Measurements from ENCODE around the gene MRPL10.

The MRPL10 gene

DNA sequence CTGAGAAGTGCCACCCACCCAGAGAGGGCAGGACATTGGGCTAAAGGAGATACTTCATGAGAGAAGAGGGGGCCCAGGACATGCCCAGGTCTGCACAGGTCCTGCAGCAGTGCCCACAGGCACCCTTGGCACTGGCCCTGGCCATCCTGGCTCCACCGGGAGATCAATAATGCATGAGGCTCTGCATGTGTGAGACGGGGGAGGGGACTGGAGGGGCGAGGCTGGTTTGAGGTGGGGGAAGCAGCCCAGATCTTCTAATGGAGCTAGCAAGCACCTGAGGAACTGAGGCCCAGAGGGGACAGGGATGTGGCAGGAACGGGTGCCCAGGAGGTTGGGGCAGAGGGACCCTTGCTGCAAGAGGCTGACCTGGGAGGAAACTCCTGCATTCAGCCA, 10.3 kb downstream of the MRPL10 start:
- no peak overlapping the region for H2BK5ac ChIP-seq (ENCODE audit: low read depth, low read length, poor library complexity, severe bottlenecking)
- peak overlapping the region; percentile 53 to 76 for H3K4ac ChIP-seq (ENCODE audit: low read depth in 1 of 2, low read length in 2 of 2)
- peak overlapping the region; percentile 83 for H4K91ac ChIP-seq (ENCODE audit: low read length)
- H3K4me2 ChIP-seq (ENCODE audit: low read length, poor library complexity, severe bottlenecking) = peak overlapping the region; percentile 93
- DNase-seq = no peak
- H3K18ac ChIP-seq (ENCODE audit: low read depth in 1 of 2, low read length in 2 of 2) = peak overlapping the region in 1 of 2 experiments; percentile 66
- H3K14ac ChIP-seq (ENCODE audit: low read length in 2 of 2) = peak overlapping the region in 1 of 2 experiments; percentile 93
- H3K23ac ChIP-seq (ENCODE audit: low read length in 2 of 2) = no peak overlapping the region
- 17% methylated on average over 4 of the region's 4 CpGs for WGBS
- H2BK12ac ChIP-seq (ENCODE audit: low read length in 2 of 2) = no peak overlapping the region
- peak overlapping the region; percentile 86 for H3K9ac ChIP-seq (ENCODE audit: low read length)
- peak overlapping the region; percentile 84 to 86 for H3K4me3 ChIP-seq (ENCODE audit: insufficient read depth in 1 of 2, low read depth in 1 of 2, low read length in 2 of 2)
- no peak overlapping the region for H2AK5ac ChIP-seq (ENCODE audit: low read length, severe bottlenecking)
- H4K8ac ChIP-seq (ENCODE audit: low read length) = peak overlapping the region; percentile 92
- no peaks in the 10 kb centered on the region for H3K27me3 ChIP-seq (ENCODE audit: control insufficient read depth in 1 of 2, insufficient read depth in 1 of 2, low read length in 2 of 2)
- peaks cover 20% of the 10 kb centered on the region for H3K4me1 ChIP-seq (ENCODE audit: control insufficient read depth, insufficient read depth, low read depth, low read length)
- H3K36me3 ChIP-seq (ENCODE audit: control insufficient read depth in 1 of 2, insufficient read depth in 2 of 2, low read depth in 1 of 2, low read length in 2 of 2) = peaks cover 37 to 62% of the 10 kb centered on the region in 2 experiments
- H2AFZ ChIP-seq (ENCODE audit: low read depth, low read length) = no peak overlapping the region
- peaks cover 25% of the 10 kb centered on the region for H3K79me1 ChIP-seq (replicated peaks; ENCODE audit: low read length, poor library complexity, severe bottlenecking)
- no peak overlapping the region for H2BK15ac ChIP-seq (ENCODE audit: low read depth, poor library complexity, severe bottlenecking)
- H2BK120ac ChIP-seq (ENCODE audit: low read depth, low read length) = no peak overlapping the region
- no peaks in the 10 kb centered on the region for H3K9me3 ChIP-seq (ENCODE audit: control insufficient read depth, low read length)
- H3K27ac ChIP-seq (ENCODE audit: low read length, poor library complexity, severe bottlenecking) = no peak overlapping the region

GRCh38 chr17:47820033-47820789, 11.1 kb downstream of the MRPL10 start:
- no peak overlapping the region for H3K18ac ChIP-seq (ENCODE audit: low read depth in 1 of 2, low read length in 2 of 2)
- WGBS = 80% methylated on average over 11 of the region's 12 CpGs
- H3K27ac ChIP-seq (ENCODE audit: low read length, poor library complexity, severe bottlenecking) = no peak overlapping the region
- peaks cover 22% of the 10 kb centered on the region for H3K79me1 ChIP-seq (replicated peaks; ENCODE audit: low read length, poor library complexity, severe bottlenecking)
- H2BK12ac ChIP-seq (ENCODE audit: low read length in 2 of 2) = no peak overlapping the region
- H3K4ac ChIP-seq (ENCODE audit: low read depth in 1 of 2, low read length in 2 of 2) = no peak overlapping the region
- H2AFZ ChIP-seq (ENCODE audit: low read depth, low read length) = no peak overlapping the region
- H3K27me3 ChIP-seq (ENCODE audit: control insufficient read depth in 1 of 2, insufficient read depth in 1 of 2, low read length in 2 of 2) = no peaks in the 10 kb centered on the region
- no peak overlapping the region for H4K91ac ChIP-seq (ENCODE audit: low read length)
- H3K14ac ChIP-seq (ENCODE audit: low read length in 2 of 2) = no peak overlapping the region
- DNase-seq = no peak
- peaks cover 38 to 66% of the 10 kb centered on the region in 2 experiments for H3K36me3 ChIP-seq (ENCODE audit: control insufficient read depth in 1 of 2, insufficient read depth in 2 of 2, low read depth in 1 of 2, low read length in 2 of 2)
- H2BK15ac ChIP-seq (ENCODE audit: low read depth, poor library complexity, severe bottlenecking) = no peak overlapping the region
- no peak overlapping the region for H4K8ac ChIP-seq (ENCODE audit: low read length)
- H2BK120ac ChIP-seq (ENCODE audit: low read depth, low read length) = no peak overlapping the region
- H3K9me3 ChIP-seq (ENCODE audit: control insufficient read depth, low read length) = no peaks in the 10 kb centered on the region
- H3K4me3 ChIP-seq (ENCODE audit: insufficient read depth in 1 of 2, low read depth in 1 of 2, low read length in 2 of 2) = no peak overlapping the region
- no peak overlapping the region for H3K23ac ChIP-seq (ENCODE audit: low read length in 2 of 2)
- no peak overlapping the region for H3K9ac ChIP-seq (ENCODE audit: low read length)
- H2AK5ac ChIP-seq (ENCODE audit: low read length, severe bottlenecking) = no peak overlapping the region
- H3K4me1 ChIP-seq (ENCODE audit: control insufficient read depth, insufficient read depth, low read depth, low read length) = peaks cover 20% of the 10 kb centered on the region
- H2BK5ac ChIP-seq (ENCODE audit: low read depth, low read length, poor library complexity, severe bottlenecking) = no peak overlapping the region
- H3K4me2 ChIP-seq (ENCODE audit: low read length, poor library complexity, severe bottlenecking) = no peak overlapping the region

DNA sequence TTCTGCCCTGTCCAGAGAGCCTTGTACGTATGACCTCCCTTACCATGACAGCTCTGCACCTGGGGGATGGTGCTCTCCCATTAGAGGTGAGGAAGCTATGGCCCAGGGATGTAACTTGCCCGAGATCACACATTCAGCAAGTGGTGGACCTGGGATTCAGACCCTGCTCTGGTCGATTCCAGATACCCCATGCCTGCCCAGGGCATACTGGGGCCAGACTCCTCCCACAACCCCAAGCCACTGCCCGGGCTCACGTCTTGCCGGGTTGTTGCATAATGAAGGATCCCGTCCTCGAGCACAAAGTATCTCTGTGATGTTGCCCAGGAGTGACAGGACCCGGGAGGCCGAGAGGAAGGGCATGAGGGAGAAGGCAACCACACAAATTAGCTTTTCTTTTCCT, 11.9 kb downstream of the MRPL10 start:
- H2BK12ac ChIP-seq (ENCODE audit: low read length in 2 of 2) = no peak overlapping the region
- H3K27ac ChIP-seq (ENCODE audit: low read length, poor library complexity, severe bottlenecking) = no peak overlapping the region
- H3K36me3 ChIP-seq (ENCODE audit: control insufficient read depth in 1 of 2, insufficient read depth in 2 of 2, low read depth in 1 of 2, low read length in 2 of 2) = peaks cover 37 to 70% of the 10 kb centered on the region in 2 experiments
- H2AK5ac ChIP-seq (ENCODE audit: low read length, severe bottlenecking) = no peak overlapping the region
- H2BK15ac ChIP-seq (ENCODE audit: low read depth, poor library complexity, severe bottlenecking) = no peak overlapping the region
- H3K14ac ChIP-seq (ENCODE audit: low read length in 2 of 2) = no peak overlapping the region
- peaks cover 20% of the 10 kb centered on the region for H3K4me1 ChIP-seq (ENCODE audit: control insufficient read depth, insufficient read depth, low read depth, low read length)
- no peak for DNase-seq
- H3K4me2 ChIP-seq (ENCODE audit: low read length, poor library complexity, severe bottlenecking) = no peak overlapping the region
- H2BK120ac ChIP-seq (ENCODE audit: low read depth, low read length) = no peak overlapping the region
- H4K91ac ChIP-seq (ENCODE audit: low read length) = no peak overlapping the region
- H3K9me3 ChIP-seq (ENCODE audit: control insufficient read depth, low read length) = no peaks in the 10 kb centered on the region
- WGBS = 88% methylated on average over 10 of the region's 10 CpGs
- peaks cover 22% of the 10 kb centered on the region for H3K79me1 ChIP-seq (replicated peaks; ENCODE audit: low read length, poor library complexity, severe bottlenecking)
- no peak overlapping the region for H2AFZ ChIP-seq (ENCODE audit: low read depth, low read length)
- no peak overlapping the region for H3K4me3 ChIP-seq (ENCODE audit: insufficient read depth in 1 of 2, low read depth in 1 of 2, low read length in 2 of 2)
- no peak overlapping the region for H3K4ac ChIP-seq (ENCODE audit: low read depth in 1 of 2, low read length in 2 of 2)
- H3K23ac ChIP-seq (ENCODE audit: low read length in 2 of 2) = no peak overlapping the region
- H2BK5ac ChIP-seq (ENCODE audit: low read depth, low read length, poor library complexity, severe bottlenecking) = no peak overlapping the region
- H3K27me3 ChIP-seq (ENCODE audit: control insufficient read depth in 1 of 2, insufficient read depth in 1 of 2, low read length in 2 of 2) = no peaks in the 10 kb centered on the region
- H3K18ac ChIP-seq (ENCODE audit: low read depth in 1 of 2, low read length in 2 of 2) = no peak overlapping the region
- no peak overlapping the region for H4K8ac ChIP-seq (ENCODE audit: low read length)
- no peak overlapping the region for H3K9ac ChIP-seq (ENCODE audit: low read length)

- Histone ChIP-seq H3K79me1 (replicated peaks; ENCODE audit: low read length, poor library complexity, severe bottlenecking) (peaks cover 17% of the 10 kb centered on the region), H2BK15ac (ENCODE audit: low read depth, poor library complexity, severe bottlenecking) (no peak overlapping the region), H3K27ac (ENCODE audit: low read length, poor library complexity, severe bottlenecking) (no peak overlapping the region), H2BK120ac (ENCODE audit: low read depth, low read length) (no peak overlapping the region), H3K23ac (ENCODE audit: low read length in 2 of 2) (no peak overlapping the region), H3K4me3 (ENCODE audit: insufficient read depth in 1 of 2, low read depth in 1 of 2, low read length in 2 of 2) (no peak overlapping the region), H3K9ac (ENCODE audit: low read length) (no peak overlapping the region), H3K27me3 (ENCODE audit: control insufficient read depth in 1 of 2, insufficient read depth in 1 of 2, low read length in 2 of 2) (peaks cover 0 to 3% of the 10 kb centered on the region in 2 experiments), H3K4ac (ENCODE audit: low read depth in 1 of 2, low read length in 2 of 2) (no peak overlapping the region), H3K4me2 (ENCODE audit: low read length, poor library complexity, severe bottlenecking) (no peak overlapping the region), H3K36me3 (ENCODE audit: control insufficient read depth in 1 of 2, insufficient read depth in 2 of 2, low read depth in 1 of 2, low read length in 2 of 2) (peaks cover 23 to 71% of the 10 kb centered on the region in 2 experiments), H4K91ac (ENCODE audit: low read length) (no peak overlapping the region), H3K4me1 (ENCODE audit: control insufficient read depth, insufficient read depth, low read depth, low read length) (peaks cover 20% of the 10 kb centered on the region), H4K8ac (ENCODE audit: low read length) (no peak overlapping the region), H2AK5ac (ENCODE audit: low read length, severe bottlenecking) (no peak overlapping the region), H3K18ac (ENCODE audit: low read depth in 1 of 2, low read length in 2 of 2) (no peak overlapping the region), H2BK12ac (ENCODE audit: low read length in 2 of 2) (no peak overlapping the region), H3K9me3 (ENCODE audit: control insufficient read depth, low read length) (no peaks in the 10 kb centered on the region), H2BK5ac (ENCODE audit: low read depth, low read length, poor library complexity, severe bottlenecking) (no peak overlapping the region), H3K14ac (ENCODE audit: low read length in 2 of 2) (no peak overlapping the region), H2AFZ (ENCODE audit: low read depth, low read length) (no peak overlapping the region)
- WGBS = 94% methylated on average over 11 of the region's 11 CpGs
- DNase-seq = no peak
Measured at GRCh38 chr17:47818002-47818695, 13.2 kb downstream of the MRPL10 start.

Data from mesenchymal stem cell (in vitro differentiated cells and primary cell).